Activated naive CD4-positive, alpha-beta T cell treated with anti-CD3 and anti-CD28 coated beads, Interleukin-2, amount 50 U/mL, for 24 hours (primary cell): ENCODE results near the gene SEPTIN5.

Experiments
- H3K27ac Mint-ChIP-seq: one replicate; pipeline ENCODE4 v1.8.0; 2021; ENCODE audit warnings: mild to moderate bottlenecking, mixed read lengths
- H3K27me3 Mint-ChIP-seq: one replicate; pipeline ENCODE4 v1.8.0; 2021; ENCODE audit warnings: mixed read lengths
- H3K36me3 Mint-ChIP-seq: one replicate; pipeline ENCODE4 v1.8.0; 2021; ENCODE audit warnings: mixed read lengths
- H3K4me1 Mint-ChIP-seq: one replicate; pipeline ENCODE4 v1.8.0; 2021; ENCODE audit warnings: mixed read lengths
- H3K4me3 Mint-ChIP-seq: one replicate; pipeline ENCODE4 v1.8.0; 2021; ENCODE audit warnings: mild to moderate bottlenecking, mixed read lengths
- H3K9me3 Mint-ChIP-seq: one replicate; pipeline ENCODE4 v1.8.0; 2021; ENCODE audit warnings: mixed read lengths

Gene SEPTIN5

GRCh38 chr22:19714312-19715187, at the start of gene SEPTIN5:
Gene SEPTIN5, plus strand, starts transcription at chr22:19714503. Its CDS starts 86 bp downstream, at chr22:19714589.
- H3K4me1 Mint-ChIP-seq: peaks cover 8% of the 10 kb centered on the region
- peaks cover 9% of the 10 kb centered on the region for H3K27me3 Mint-ChIP-seq
- H3K36me3 Mint-ChIP-seq: peaks cover 2% of the 10 kb centered on the region
- H3K4me3 Mint-ChIP-seq: peak within 1 kb of the TSS; percentile 66
- no peak within 1 kb of the TSS for H3K27ac Mint-ChIP-seq
- H3K9me3 Mint-ChIP-seq: no peaks in the 10 kb centered on the region

GRCh38 chr22:19664951-19665783, 49.1 kb upstream of the SEPTIN5 start:
- H3K27me3 Mint-ChIP-seq: no peaks in the 10 kb centered on the region
- no peaks in the 10 kb centered on the region for H3K9me3 Mint-ChIP-seq
- peak overlapping the region; percentile 47 for H3K27ac Mint-ChIP-seq
- H3K36me3 Mint-ChIP-seq: no peaks in the 10 kb centered on the region
- no peaks in the 10 kb centered on the region for H3K4me1 Mint-ChIP-seq
- no peak overlapping the region for H3K4me3 Mint-ChIP-seq

- no peaks in the 10 kb centered on the region for H3K36me3 Mint-ChIP-seq
- H3K4me1 Mint-ChIP-seq: no peaks in the 10 kb centered on the region
- no peaks in the 10 kb centered on the region for H3K27me3 Mint-ChIP-seq
- no peak overlapping the region for H3K4me3 Mint-ChIP-seq
- no peaks in the 10 kb centered on the region for H3K9me3 Mint-ChIP-seq
- H3K27ac Mint-ChIP-seq: no peak overlapping the region
Observed at GRCh38 chr22:19665784-19666672, 48.3 kb upstream of the SEPTIN5 start.

- Mint-ChIP-seq H3K27ac (no peak overlapping the region), H3K36me3 (no peaks in the 10 kb centered on the region), H3K27me3 (no peaks in the 10 kb centered on the region), H3K9me3 (no peaks in the 10 kb centered on the region), H3K4me1 (no peaks in the 10 kb centered on the region), H3K4me3 (no peak overlapping the region)
Observed at GRCh38 chr22:19666673-19667593, 47.4 kb upstream of the SEPTIN5 start.

- Mint-ChIP-seq H3K4me1 (no peaks in the 10 kb centered on the region), H3K36me3 (no peaks in the 10 kb centered on the region), H3K9me3 (no peaks in the 10 kb centered on the region), H3K27ac (no peak overlapping the region), H3K4me3 (no peak overlapping the region), H3K27me3 (no peaks in the 10 kb centered on the region)
Observed at GRCh38 chr22:19667872-19668740, 46.2 kb upstream of the SEPTIN5 start.

- no peaks in the 10 kb centered on the region for H3K9me3 Mint-ChIP-seq
- H3K36me3 Mint-ChIP-seq: no peaks in the 10 kb centered on the region
- no peaks in the 10 kb centered on the region for H3K27me3 Mint-ChIP-seq
- no peaks in the 10 kb centered on the region for H3K4me1 Mint-ChIP-seq
- no peak overlapping the region for H3K27ac Mint-ChIP-seq
- no peak overlapping the region for H3K4me3 Mint-ChIP-seq
Observed at GRCh38 chr22:19668748-19669147, 45.6 kb upstream of the SEPTIN5 start.

GRCh38 chr22:19669570-19669969, 44.7 kb upstream of the SEPTIN5 start:
- no peaks in the 10 kb centered on the region for H3K9me3 Mint-ChIP-seq
- no peaks in the 10 kb centered on the region for H3K4me1 Mint-ChIP-seq
- no peaks in the 10 kb centered on the region for H3K27me3 Mint-ChIP-seq
- no peak overlapping the region for H3K27ac Mint-ChIP-seq
- no peaks in the 10 kb centered on the region for H3K36me3 Mint-ChIP-seq
- H3K4me3 Mint-ChIP-seq: no peak overlapping the region

GRCh38 chr22:19671316-19671715, 43.0 kb upstream of the SEPTIN5 start:
- Mint-ChIP-seq H3K4me1 (no peaks in the 10 kb centered on the region), H3K4me3 (no peak overlapping the region), H3K36me3 (no peaks in the 10 kb centered on the region), H3K27me3 (no peaks in the 10 kb centered on the region), H3K9me3 (no peaks in the 10 kb centered on the region), H3K27ac (no peak overlapping the region)

- H3K9me3 Mint-ChIP-seq: no peaks in the 10 kb centered on the region
- H3K4me1 Mint-ChIP-seq: no peaks in the 10 kb centered on the region
- H3K27me3 Mint-ChIP-seq: no peaks in the 10 kb centered on the region
- no peak overlapping the region for H3K4me3 Mint-ChIP-seq
- no peaks in the 10 kb centered on the region for H3K36me3 Mint-ChIP-seq
- H3K27ac Mint-ChIP-seq: no peak overlapping the region
Observed at GRCh38 chr22:19672054-19672776, 42.1 kb upstream of the SEPTIN5 start.

- no peaks in the 10 kb centered on the region for H3K9me3 Mint-ChIP-seq
- H3K27me3 Mint-ChIP-seq: no peaks in the 10 kb centered on the region
- H3K27ac Mint-ChIP-seq: no peak overlapping the region
- no peak overlapping the region for H3K4me3 Mint-ChIP-seq
- H3K36me3 Mint-ChIP-seq: no peaks in the 10 kb centered on the region
- H3K4me1 Mint-ChIP-seq: no peaks in the 10 kb centered on the region
Observed at GRCh38 chr22:19673660-19674059, 40.6 kb upstream of the SEPTIN5 start.

GRCh38 chr22:19674129-19674928, 40.0 kb upstream of the SEPTIN5 start:
- Mint-ChIP-seq H3K36me3 (no peaks in the 10 kb centered on the region), H3K9me3 (no peaks in the 10 kb centered on the region), H3K27ac (no peak overlapping the region), H3K4me1 (no peaks in the 10 kb centered on the region), H3K4me3 (no peak overlapping the region), H3K27me3 (no peaks in the 10 kb centered on the region)

- Mint-ChIP-seq H3K4me1 (no peaks in the 10 kb centered on the region), H3K4me3 (no peak overlapping the region), H3K27ac (no peak overlapping the region), H3K27me3 (no peaks in the 10 kb centered on the region), H3K36me3 (no peaks in the 10 kb centered on the region), H3K9me3 (no peaks in the 10 kb centered on the region)
Observed at GRCh38 chr22:19674929-19675253, 39.4 kb upstream of the SEPTIN5 start.

GRCh38 chr22:19675428-19675827, 38.9 kb upstream of the SEPTIN5 start:
- Mint-ChIP-seq H3K9me3 (no peaks in the 10 kb centered on the region), H3K4me3 (no peak overlapping the region), H3K4me1 (no peaks in the 10 kb centered on the region), H3K36me3 (no peaks in the 10 kb centered on the region), H3K27me3 (peaks cover under 1% of the 10 kb centered on the region), H3K27ac (no peak overlapping the region)
